GM21529 (cell line): ENCODE data around the gene ZNRF2.
"Not testable (repeated sequence)": the region's sequence is repeated elsewhere in the genome, so short reads cannot be mapped to it uniquely, and the experiment has no call there.

Experiments used
- ATAC-seq: cut with Tn5 transposase; IDR thresholded peaks from one replicate; pipeline ENCODE4 v1.9.1; 2021; ENCODE audit not compliant: unreplicated experiment

ZNRF2 gene

DNA sequence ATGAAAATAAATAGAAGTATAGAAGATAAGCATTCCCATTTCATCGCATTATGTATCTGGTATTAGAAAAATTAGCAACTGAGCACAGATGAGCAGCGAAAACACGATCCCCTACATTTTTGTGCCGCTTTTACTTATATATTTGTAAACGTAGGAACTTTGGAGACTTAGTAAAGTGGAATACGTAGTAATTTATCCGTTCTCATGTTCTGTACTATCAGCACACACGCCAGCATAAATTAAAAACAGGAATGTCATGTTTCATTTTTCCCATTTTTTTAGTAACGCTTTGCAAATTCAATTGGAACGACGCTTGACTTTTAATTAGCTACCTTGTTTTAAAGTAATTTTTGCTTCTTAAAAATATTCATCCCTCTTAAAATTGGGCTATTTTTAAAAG, 2.4 kb downstream of the ZNRF2 start:
- ATAC-seq, result no peak

DNA sequence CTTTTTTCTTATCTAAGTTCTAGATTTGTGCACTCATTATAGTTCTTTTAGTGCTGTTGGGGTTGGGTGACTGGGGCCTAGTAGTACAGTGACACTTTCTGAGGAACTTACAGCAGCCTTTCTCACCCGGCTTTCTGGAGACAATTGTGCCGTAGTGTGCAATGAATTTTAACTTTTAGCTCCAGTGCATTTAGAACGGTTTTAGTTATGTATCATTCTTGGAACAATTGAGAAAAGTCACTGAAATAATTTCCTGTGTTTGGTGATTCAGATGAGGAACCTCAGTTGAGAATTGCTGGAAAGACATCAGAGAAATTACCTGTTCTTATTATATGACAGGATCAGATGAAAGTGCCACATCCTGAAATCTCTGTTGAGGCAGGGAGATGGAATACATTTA, 3.2 kb downstream of the ZNRF2 start:
- not testable (repeated sequence) for ATAC-seq

DNA sequence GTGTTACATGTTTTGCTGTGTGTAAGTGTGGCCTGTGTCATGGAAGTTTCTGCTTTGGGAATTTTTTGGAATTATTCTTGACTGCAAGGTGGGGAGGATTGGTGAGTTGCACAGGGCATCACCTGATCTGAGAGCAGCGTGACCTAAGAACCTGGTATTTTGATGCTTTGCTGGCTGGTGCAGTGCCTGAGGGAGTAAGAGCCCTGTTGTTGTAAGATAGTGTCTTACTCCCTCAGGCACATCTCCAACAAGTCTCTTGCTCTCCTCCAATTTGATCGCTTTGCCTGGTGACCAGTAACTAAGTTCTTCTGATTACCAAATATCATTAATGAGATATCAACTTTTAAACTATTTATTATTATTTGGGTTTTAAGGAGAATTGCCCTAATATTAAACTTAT, 5.2 kb downstream of the ZNRF2 start:
- ATAC-seq, result not testable (repeated sequence)

DNA sequence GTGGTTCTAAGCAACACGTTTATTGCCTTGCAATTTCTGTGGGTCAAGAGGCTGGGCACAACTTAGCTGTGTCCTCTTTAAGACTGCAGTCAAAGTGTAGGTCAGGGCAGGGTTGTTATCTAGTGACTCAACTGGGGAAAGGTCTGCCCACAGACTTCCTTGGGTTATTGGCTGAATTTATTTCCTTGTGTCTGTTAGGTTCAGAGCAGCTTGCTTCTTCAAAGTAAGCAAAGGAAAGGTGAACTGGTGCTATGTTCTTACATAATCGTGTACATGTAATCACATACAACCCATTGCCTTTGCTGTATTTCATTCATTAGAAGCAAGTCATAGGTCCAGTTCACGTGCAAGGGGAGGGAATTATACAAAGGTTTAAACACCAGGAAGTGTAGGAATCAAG, 5.9 kb downstream of the ZNRF2 start:
- not testable (repeated sequence) for ATAC-seq

DNA sequence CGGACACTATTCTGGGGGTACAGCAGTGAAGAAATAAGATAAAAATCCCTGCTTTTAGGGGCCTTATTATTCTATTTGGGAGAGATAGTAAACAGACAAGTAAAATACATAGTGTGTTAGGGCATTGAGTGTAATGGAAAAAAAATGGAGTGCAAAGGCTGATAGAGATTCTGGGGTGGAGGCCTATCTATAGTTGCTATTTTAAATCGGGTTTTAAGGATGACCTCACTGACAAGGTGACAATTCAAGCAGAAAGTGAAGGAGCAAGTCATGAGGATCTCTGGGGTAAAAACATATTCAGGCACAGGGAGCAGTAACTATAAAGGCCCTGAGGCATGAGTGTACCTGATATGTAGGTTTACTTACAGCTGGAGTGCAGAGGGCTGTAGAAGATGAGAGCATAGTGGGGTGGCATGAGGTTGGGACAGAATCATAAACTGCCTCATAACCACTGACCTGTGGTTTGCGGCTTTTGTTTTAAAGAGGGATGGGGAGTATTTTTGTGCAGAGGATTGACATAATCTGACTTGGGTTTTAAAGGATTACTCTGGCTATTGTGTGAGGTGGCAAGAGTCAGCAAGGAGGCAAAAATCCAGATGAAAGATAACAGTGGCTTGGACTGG, 8.1 kb downstream of the ZNRF2 start:
- not testable (repeated sequence) for ATAC-seq

DNA sequence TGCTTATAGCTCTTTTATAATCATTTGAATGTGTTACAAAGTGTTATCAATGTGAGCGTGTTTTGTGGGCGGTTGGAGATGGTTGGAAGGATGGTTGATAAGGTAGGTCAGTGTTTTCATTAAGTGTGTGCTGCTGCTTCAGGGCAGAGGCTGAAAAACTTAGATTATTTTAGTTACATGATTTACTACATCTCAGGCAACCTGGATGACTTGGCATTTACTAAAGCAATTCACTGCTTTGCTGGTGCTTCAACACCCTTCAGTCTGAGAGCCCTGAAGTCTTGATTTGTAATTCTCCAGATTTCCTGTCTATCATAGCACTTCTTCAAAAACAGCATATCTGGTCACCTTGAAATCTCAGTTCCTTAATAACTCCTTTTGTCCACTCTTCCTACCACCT, 11.9 kb downstream of the ZNRF2 start:
- not testable (repeated sequence) for ATAC-seq

DNA sequence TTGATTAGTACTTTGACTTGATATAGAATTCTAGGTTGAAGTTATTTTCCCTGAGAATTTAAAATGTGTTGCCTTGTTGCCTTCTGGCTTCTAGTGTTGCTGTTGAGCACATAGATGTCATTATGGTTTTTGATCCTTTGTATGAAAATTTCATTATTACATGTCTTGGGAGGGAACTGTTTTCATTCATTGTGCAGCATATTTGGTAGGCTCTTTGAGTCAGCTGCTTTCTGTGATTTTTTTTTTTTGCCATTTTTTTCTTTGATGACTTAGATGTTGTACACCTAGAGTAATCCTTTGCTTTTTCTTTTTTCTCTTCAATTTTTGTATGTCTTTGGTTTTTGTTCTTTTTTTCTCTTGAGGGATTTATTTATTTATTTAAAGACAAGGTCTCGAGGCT, 13.1 kb downstream of the ZNRF2 start:
- ATAC-seq, result not testable (repeated sequence)

DNA sequence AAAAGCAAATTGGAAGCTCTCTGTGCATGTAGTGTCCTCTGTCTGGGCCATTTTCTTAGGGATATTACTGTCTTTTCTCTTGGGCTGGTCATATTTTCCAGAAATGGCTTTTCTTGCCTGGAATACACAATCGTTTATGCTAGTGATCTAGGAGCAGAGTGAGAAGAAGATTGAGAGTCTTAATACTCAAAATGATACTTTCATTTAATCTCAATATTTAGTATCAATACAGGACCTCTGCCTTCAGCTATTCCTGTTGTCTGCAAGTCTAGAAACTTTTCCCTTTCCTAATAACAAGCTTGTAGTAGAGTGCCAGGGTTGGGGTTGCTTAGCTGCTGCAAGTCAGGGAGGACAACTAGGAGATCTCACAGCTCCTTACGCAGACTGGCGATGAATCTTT, 14.0 kb downstream of the ZNRF2 start:
- ATAC-seq, result not testable (repeated sequence)

DNA sequence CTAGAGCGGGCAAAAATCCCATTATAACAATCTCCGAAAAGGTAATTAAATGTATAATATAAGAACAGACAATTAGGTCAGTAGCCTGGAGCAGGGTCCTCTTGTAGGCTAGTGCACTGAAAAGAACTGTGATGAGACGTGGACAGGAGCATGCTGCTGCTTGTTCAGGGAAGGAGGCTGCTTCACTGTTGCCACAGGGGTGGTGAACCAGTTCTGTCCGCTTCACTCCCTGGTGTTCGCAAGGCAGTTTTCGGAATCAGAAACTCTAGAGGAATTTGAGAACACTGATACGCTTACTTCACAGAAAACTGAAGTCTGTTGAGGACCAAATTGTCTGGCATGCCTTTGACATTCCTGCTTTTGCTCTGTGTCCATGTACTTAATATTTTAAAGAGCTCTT, 17.4 kb downstream of the ZNRF2 start:
- no peak for ATAC-seq

DNA sequence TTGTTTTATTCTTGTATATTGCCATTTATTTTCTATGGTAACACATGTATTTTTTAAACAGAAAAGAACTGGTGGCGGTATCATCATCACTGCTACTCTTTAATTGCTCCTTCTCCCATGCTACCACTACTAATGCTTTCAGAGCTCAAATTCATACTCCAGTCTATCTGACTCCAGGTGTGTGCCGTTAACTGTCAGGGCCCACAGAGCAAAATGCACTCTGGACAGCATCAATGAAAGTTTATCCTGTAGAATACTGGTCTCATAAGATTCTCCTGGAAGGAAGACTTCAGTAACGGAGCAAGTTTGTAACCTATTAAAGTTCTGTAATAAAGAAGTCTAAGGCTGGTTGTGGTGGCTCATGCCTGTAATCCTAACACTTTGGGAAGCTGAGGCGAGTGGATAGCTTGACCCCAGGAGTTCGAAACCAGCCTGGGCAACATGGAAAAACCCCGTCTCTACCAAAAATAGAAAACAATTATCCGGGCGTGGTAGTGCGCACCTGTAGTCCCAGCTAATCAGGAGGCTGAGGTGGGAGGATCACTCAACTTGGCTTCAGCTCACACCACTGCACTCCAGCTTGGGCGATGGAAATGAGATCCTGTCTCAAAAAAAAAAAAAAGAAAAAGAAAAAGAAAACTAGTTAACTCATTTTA, 18.4 kb downstream of the ZNRF2 start:
- peak; percentile 20 for ATAC-seq

DNA sequence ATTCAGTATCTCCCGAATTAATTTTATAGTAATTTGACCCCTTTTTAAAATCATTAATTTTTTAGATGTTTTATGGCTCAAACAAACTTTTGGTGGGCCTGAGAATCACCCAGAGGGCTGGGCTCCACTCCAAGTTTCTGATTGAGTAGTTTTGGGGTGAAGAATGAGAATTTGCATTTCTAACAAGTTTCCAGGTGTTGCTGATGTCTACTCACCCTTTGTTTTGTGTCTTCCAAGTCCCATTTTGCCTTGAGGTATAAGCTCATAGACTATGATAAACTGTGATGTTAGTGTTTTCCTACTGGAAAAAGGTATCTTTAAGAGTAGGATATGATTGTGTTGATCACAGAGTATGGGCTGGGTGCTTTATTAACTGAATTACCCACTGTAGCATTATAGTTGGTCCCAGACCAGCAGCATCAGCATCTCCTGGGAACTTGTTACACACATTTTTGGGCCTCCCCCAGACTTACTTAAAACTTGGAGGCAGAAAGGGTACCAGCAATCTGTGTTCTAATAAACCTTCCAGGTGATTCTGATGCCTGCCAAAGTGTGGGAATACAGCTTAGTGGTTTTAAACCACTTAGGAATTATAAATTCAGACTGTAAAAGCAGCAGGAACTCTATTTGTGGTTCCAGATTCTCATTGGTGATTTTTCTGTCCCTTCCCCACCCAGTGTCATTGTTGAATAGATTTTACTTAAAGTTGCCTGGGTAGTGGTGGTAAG, 19.1 kb downstream of the ZNRF2 start:
- ATAC-seq, result peak; percentile 74

DNA sequence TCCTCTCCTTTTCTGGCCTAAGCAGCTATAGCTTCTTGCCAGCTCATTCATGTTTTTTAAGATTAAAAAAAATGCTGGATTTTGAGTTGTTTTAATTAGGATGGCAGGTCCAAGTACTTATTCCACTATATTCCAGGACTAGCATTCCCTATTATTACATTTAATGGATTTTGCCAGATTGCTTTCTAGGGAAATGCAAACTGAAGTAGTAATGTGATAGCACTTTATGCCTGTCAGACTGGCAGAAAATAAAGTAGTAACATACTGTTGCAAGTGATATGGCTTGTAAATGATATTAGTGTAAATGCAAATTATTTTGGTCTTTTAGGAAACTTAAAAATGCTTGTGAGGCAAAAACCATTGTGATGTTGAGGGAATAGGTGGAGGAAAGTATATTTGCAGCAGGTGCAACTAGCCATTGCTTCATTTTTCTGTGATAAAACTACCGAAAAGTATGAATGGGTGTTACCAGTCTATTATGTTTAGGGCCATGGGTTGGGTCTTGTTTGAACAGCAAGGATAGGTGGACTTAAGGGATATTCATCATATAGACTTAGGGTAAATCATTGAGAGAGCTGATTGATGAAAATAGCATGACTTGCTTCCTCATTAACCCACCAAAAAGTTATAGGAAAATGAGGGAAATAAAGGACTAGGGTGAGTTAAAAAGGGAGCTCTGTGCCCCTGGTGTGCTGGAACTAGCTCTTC, 19.9 kb downstream of the ZNRF2 start:
- no peak for ATAC-seq

DNA sequence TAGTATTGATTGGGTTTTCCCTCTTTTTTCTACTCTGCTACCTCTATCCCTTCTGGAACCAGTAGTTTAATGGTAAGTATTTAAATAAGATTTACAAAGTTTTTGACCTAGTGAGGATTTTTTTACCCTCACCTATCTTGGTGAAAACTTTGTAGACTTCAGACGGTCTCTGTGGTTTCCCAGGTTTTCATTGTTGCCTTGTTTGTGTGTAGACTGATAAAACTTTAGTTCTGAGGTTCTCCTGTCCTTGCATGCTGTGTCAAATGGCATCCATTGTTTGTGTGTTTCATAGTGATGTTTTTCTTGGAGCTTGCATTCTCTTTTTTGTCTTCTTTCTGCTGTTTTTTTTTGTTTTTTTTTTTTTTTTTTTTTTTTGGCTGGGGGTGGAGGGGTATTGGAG, 22.6 kb downstream of the ZNRF2 start:
- ATAC-seq, result no peak

DNA sequence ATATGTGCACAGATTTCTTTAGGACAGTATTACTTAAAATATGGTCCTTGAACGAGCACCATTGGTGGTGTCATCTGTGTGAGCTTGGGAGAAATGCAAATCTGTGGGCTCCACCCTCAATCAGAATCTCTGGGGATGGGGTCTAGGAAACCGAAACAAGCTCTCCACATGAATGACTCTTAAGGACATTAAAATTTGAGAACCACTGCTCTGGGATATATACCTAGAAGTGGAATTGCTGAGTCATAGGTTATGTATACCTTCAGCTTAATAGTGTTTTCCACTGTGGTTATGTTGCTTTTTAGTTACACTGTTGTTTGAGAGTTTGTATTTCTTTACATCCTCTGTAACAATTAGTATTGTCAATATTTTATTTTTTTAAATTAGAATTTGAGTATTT, 24.0 kb downstream of the ZNRF2 start:
- ATAC-seq, result no peak

DNA sequence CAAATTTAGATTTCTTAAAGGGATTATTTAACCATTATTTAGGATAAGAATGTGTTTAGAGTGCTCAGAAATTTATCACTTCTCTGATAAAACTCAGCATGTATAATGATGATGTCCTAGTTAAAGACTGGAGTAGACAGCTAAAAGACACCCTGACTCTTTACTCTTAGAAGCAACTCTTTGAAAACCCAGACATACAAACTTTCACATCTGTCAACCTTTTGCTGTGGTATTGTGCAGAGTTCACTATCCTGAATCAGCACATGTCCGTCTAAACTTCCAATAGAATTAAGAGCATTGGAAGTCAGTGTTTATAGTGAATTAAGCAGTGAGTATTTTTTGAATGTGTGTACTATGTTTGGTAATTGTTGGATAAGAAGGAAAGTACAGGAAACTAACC, 24.9 kb downstream of the ZNRF2 start:
- no peak for ATAC-seq

DNA sequence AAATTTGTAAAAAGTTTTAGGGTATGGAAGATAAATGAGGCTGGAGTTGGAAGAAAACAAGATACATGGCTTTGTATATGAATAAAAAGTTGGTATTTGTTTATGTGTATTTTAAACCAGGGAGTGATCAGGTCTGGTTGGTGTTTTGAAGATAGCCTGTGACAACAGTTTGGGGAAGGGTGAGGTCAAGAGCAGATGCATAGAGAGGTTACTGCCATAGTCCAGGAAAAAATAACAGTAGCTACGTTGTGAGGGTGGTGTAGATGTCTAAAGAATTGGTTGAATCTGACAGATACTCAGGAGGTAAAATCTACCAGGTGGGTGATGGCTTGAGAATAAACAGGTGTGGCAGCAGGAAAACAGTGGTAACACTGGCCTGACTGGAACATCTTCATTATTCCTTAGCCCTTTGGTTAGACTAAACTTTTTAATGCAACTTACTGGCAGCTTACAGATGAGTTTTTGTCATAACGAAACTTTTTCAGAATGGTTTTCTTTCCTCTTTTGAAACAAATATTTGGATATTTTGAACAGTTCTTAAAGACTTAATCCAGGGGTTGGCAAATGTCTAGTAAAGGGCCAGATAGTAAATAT, 25.5 kb downstream of the ZNRF2 start:
- no peak for ATAC-seq

DNA sequence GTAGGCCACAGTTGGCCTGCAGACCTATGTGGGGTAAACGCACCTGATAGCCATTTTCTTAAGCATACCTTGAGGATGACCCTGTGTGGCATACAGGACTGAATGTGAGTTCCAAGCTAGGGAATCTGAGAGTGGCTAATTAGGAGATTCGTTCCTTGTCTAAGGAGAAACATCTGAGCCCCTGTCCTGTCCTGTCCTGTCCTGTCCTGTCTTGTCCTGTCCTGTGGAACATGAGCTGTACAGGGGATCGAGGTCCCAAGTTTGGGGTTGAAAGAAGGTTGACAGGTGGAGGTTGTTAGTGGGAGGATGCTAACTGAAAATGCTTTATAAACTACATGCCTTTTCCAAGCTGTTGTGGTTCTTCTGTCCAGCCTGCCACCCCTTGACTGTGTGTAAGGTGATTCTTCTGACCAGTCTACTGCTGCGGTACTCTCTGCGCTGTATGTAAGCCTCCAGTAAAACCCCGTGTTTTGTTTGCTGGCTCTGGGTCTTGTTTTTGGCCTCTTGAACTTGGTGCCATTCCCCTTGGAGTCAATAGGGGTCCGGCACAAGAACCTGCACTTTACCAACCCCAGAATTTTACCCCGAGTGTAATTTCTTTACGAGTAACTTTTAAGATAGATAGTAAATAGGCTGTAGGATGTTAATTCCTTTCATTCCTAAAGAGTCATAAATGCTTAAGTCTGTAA, 26.4 kb downstream of the ZNRF2 start:
- ATAC-seq, result no peak

DNA sequence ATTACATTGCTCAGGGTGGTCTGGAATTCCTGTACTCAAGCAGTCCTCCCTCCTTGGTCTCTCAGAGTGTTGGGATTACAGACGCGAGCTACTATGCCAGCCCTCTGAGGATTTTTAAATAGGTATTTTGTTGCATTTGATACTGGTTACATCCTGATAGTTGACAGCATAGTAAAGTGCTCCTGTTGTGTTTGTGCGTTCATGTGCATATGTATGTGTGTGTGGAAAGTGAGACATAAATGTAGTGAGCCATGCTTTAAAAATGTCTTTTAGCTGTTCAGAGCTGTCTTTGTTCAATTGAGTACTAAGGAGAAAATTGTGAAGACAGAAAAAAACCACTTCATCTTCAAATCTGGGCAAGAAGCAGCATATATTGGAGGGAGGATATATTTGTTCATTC, 27.8 kb downstream of the ZNRF2 start:
- ATAC-seq, result no peak

DNA sequence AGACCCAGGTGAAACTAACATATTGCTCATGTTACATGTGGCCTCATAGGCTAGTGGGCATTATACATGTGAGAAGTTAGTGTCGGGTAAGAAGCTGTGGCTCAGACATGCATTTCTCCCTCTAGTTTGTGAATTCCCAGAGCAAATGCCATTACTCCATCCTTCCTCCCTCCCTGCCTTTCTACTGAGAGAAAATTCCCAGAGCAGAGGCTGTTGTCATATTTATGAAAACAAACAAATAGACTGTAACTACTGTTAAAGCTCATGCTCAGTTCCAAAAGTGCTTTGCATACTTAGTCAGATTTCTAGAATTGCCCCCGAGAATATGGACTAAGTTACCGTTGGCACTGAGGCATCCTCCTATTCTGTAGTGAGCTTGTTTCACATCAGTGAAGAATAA, 29.0 kb downstream of the ZNRF2 start:
- no peak for ATAC-seq

DNA sequence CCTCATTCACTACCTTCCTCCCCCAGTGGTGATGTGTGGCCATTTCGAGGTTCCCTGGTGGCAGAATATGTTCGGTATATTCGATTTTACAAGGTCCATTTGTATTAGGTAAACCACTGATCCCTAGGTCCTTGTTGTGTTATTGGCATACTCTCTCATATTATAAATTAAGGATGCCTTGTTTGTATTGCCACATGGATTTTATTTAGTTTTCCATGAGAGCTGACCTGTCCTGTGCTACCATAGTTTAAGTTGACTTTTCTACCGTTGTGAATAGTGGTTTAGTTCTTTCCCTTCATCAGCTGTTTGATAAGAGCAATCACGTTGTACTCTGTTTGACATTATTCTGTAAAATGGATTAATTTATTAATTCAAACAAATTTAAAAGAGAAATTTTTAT, 29.4 kb downstream of the ZNRF2 start:
- no peak for ATAC-seq

DNA sequence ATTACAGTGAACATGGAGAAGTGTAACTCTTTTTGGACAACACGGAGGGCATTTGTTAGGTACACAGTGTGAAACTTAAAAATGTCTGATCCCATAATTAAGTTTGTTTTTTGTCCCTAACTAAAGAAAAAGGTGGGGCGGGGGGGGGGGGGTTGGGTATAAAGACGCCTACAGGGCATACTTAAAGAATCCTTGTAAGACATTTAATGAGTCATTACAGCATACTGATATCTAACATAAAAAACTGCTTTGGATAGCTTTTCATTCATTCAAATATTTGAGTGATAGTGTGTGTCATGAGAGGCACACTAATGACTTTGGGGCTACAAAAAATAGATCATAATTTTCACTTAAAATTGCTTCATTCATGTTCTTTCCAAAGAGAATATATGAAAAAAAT, 31.2 kb downstream of the ZNRF2 start:
- ATAC-seq, result no peak
